ENCODE measurements around the gene EHBP1. TPM values are rescaled to one million over a fixed set of nuclear protein-coding genes. Genes with fewer than 3 reads are reported as not detected.

Gene EHBP1
- total RNA-seq = 36.9 and 64.4 TPM in 2 replicates

GRCh38 chr2:62705007-62705829, at the start of gene EHBP1:
Gene EHBP1 (plus strand): TSS chr2:62705713. CDS start chr2:62707192, 1,479 bp downstream.

GRCh38 chr2:63050334-63051041, 345.0 kb downstream of the EHBP1 start, which contains the start of gene OTX1:
Gene OTX1 (plus strand): TSS chr2:63050830. CDS start chr2:63052991, 2,161 bp downstream.

Small RNA genes lying within 50 kb of the gene (small RNA-seq; reads per million reads assigned to genes)
- gene RF00019 = not detected

Other genes starting within 250 kb of the EHBP1 start
- gene TMEM17, start 199.5 kb upstream of the EHBP1 start, total RNA-seq = 0.87 and 1.6 TPM in 2 replicates